Measurements from ENCODE around the gene BMPER.

The BMPER gene

DNA sequence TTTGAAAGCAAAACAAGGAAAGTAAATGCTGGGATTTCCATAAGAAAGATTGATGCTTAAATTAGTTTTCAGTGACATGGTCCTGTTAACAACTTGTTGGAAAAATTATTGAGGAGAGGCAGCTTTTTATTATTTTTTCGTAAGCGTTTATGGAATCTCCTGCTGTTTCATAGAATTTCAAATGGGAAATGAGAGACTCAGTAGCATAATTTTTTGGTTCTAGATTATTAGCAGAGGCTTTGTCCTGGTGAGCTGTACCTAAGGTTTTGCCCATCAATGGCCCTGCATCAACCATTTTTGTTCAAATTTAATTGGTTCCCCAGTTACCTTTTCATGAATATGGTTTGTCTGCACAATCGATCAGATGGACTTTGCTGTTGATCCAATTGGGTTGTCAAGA is 205.7 kb downstream of the BMPER start:
- no peak for TF ChIP-seq TAF1 (IDR thresholded peaks at IDR 0.05; ENCODE audit: borderline replicate concordance, insufficient read depth, low read length)
- TF ChIP-seq FOXP2 (optimal IDR thresholded peaks at IDR 0.05; ENCODE audit: borderline replicate concordance, extremely low read depth, extremely low read length, insufficient read depth): no peak
- TF ChIP-seq, protein P1, sequence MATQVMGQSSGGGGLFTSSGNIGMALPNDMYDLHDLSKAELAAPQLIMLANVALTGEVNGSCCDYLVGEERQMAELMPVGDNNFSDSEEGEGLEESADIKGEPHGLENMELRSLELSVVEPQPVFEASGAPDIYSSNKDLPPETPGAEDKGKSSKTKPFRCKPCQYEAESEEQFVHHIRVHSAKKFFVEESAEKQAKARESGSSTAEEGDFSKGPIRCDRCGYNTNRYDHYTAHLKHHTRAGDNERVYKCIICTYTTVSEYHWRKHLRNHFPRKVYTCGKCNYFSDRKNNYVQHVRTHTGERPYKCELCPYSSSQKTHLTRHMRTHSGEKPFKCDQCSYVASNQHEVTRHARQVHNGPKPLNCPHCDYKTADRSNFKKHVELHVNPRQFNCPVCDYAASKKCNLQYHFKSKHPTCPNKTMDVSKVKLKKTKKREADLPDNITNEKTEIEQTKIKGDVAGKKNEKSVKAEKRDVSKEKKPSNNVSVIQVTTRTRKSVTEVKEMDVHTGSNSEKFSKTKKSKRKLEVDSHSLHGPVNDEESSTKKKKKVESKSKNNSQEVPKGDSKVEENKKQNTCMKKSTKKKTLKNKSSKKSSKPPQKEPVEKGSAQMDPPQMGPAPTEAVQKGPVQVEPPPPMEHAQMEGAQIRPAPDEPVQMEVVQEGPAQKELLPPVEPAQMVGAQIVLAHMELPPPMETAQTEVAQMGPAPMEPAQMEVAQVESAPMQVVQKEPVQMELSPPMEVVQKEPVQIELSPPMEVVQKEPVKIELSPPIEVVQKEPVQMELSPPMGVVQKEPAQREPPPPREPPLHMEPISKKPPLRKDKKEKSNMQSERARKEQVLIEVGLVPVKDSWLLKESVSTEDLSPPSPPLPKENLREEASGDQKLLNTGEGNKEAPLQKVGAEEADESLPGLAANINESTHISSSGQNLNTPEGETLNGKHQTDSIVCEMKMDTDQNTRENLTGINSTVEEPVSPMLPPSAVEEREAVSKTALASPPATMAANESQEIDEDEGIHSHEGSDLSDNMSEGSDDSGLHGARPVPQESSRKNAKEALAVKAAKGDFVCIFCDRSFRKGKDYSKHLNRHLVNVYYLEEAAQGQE (IDR thresholded peaks at IDR 0.05; ENCODE audit: insufficient read depth in 1 of 2, low read depth in 2 of 2, low read length in 2 of 2): no peak
- TF ChIP-seq POLR2AphosphoS5 (IDR thresholded peaks at IDR 0.05; ENCODE audit: low read depth, low read length): no peak
- no peak for TF ChIP-seq SIN3A (IDR thresholded peaks at IDR 0.05; ENCODE audit: borderline replicate concordance, insufficient read depth, low read length)

DNA sequence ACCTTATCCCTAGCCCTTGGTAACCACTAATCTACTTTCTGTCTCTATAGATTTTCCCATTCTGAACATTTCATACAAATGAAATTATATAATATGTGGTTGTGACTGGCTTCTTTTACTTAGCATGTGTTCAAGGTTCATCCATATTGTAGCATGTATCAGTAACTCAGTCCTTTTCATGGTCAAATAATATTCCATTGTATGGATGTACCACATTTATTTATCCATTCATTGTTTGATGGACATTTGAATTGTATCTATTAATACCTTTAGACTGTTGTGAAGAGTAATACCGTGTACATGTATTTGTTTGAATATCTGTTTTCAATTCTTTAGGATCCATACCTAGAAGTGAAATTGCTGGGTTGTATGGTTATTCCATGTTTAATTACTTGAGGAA is 210.2 kb downstream of the BMPER start:
- no peak for TF ChIP-seq SIN3A (IDR thresholded peaks at IDR 0.05; ENCODE audit: borderline replicate concordance, insufficient read depth, low read length)
- TF ChIP-seq, protein P1 (IDR thresholded peaks at IDR 0.05; ENCODE audit: insufficient read depth in 1 of 2, low read depth in 2 of 2, low read length in 2 of 2): no peak
- no peak for TF ChIP-seq TAF1 (IDR thresholded peaks at IDR 0.05; ENCODE audit: borderline replicate concordance, insufficient read depth, low read length)
- TF ChIP-seq FOXP2 (optimal IDR thresholded peaks at IDR 0.05; ENCODE audit: borderline replicate concordance, extremely low read depth, extremely low read length, insufficient read depth): no peak
- no peak for TF ChIP-seq POLR2AphosphoS5 (IDR thresholded peaks at IDR 0.05; ENCODE audit: low read depth, low read length)

DNA sequence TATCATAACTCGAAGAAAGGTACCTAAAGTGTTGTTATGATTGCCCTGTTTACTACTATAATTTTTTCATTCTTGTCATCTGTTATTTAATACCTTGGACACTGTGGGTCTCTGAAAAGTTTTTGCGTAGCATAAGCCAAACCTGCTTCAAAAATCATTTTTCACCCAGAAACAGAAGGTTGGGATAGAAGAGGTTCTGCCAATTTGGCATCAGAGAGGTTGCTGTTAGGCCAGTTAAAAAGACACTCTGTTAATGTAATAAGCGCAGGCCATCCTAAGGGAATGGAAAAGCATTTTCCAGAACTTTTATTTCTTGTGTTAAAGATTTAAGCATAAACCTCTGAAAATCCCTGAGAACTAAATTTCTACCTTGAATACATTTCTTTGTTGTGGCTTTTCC is 212.2 kb downstream of the BMPER start:
- TF ChIP-seq, protein P1 (IDR thresholded peaks at IDR 0.05; ENCODE audit: insufficient read depth in 1 of 2, low read depth in 2 of 2, low read length in 2 of 2): no peak
- TF ChIP-seq POLR2AphosphoS5 (IDR thresholded peaks at IDR 0.05; ENCODE audit: low read depth, low read length) (no peak), SIN3A (IDR thresholded peaks at IDR 0.05; ENCODE audit: borderline replicate concordance, insufficient read depth, low read length) (no peak), TAF1 (IDR thresholded peaks at IDR 0.05; ENCODE audit: borderline replicate concordance, insufficient read depth, low read length) (no peak), FOXP2 (optimal IDR thresholded peaks at IDR 0.05; ENCODE audit: borderline replicate concordance, extremely low read depth, extremely low read length, insufficient read depth) (no peak)

DNA sequence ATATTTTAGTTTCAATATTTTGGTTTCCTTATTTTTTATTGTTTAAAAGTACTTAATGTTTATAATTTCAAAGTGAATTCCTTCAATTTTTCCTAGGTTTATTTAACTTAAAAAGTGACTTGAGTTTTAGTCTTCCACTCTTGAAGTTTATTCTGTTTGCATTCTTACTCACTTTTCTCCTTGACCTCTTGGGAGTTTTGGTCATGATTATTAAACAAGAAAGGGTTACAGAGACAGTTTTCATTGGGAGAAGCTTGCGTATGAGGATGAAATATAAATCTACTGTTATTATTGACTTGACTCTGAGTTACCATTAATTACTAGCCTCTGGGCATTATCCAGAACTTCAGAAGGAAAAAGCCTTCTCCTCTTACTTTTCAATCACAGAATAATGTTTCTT is 216.0 kb downstream of the BMPER start:
- no peak for TF ChIP-seq FOXP2 (optimal IDR thresholded peaks at IDR 0.05; ENCODE audit: borderline replicate concordance, extremely low read depth, extremely low read length, insufficient read depth)
- no peak for TF ChIP-seq SIN3A (IDR thresholded peaks at IDR 0.05; ENCODE audit: borderline replicate concordance, insufficient read depth, low read length)
- TF ChIP-seq, protein P1 (IDR thresholded peaks at IDR 0.05; ENCODE audit: insufficient read depth in 1 of 2, low read depth in 2 of 2, low read length in 2 of 2): no peak
- no peak for TF ChIP-seq POLR2AphosphoS5 (IDR thresholded peaks at IDR 0.05; ENCODE audit: low read depth, low read length)
- TF ChIP-seq TAF1 (IDR thresholded peaks at IDR 0.05; ENCODE audit: borderline replicate concordance, insufficient read depth, low read length): no peak

DNA sequence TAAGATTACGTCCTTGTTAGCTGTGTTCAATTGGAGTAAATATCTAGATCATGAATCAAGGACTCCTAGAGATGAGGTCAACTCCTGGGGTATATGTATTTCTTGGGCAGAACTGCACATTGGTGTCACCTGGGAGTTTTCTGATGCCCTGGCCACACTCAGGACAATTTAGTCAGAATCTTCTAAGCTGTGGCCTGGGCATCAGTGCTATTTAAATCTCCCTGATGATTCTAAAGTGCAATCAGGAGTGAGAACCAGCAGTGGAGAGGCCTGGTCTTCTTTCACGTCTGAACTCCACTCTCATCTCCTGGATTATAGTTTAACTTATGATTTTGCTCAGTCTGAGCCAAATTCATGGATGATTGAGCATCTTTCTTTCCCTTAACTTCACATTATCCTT is 218.0 kb downstream of the BMPER start:
- no peak for TF ChIP-seq SIN3A (IDR thresholded peaks at IDR 0.05; ENCODE audit: borderline replicate concordance, insufficient read depth, low read length)
- no peak for TF ChIP-seq FOXP2 (optimal IDR thresholded peaks at IDR 0.05; ENCODE audit: borderline replicate concordance, extremely low read depth, extremely low read length, insufficient read depth)
- TF ChIP-seq, protein P1 (IDR thresholded peaks at IDR 0.05; ENCODE audit: insufficient read depth in 1 of 2, low read depth in 2 of 2, low read length in 2 of 2): no peak
- TF ChIP-seq POLR2AphosphoS5 (IDR thresholded peaks at IDR 0.05; ENCODE audit: low read depth, low read length): no peak
- no peak for TF ChIP-seq TAF1 (IDR thresholded peaks at IDR 0.05; ENCODE audit: borderline replicate concordance, insufficient read depth, low read length)
